ENCODE data around the gene TRMO. TPM values are rescaled to one million over a fixed set of nuclear protein-coding genes. Genes with fewer than 3 reads are reported as not detected.

Gene TRMO
- total RNA-seq, 2 donors from 2014 or later: 14.5 to 17.1 TPM

DNA sequence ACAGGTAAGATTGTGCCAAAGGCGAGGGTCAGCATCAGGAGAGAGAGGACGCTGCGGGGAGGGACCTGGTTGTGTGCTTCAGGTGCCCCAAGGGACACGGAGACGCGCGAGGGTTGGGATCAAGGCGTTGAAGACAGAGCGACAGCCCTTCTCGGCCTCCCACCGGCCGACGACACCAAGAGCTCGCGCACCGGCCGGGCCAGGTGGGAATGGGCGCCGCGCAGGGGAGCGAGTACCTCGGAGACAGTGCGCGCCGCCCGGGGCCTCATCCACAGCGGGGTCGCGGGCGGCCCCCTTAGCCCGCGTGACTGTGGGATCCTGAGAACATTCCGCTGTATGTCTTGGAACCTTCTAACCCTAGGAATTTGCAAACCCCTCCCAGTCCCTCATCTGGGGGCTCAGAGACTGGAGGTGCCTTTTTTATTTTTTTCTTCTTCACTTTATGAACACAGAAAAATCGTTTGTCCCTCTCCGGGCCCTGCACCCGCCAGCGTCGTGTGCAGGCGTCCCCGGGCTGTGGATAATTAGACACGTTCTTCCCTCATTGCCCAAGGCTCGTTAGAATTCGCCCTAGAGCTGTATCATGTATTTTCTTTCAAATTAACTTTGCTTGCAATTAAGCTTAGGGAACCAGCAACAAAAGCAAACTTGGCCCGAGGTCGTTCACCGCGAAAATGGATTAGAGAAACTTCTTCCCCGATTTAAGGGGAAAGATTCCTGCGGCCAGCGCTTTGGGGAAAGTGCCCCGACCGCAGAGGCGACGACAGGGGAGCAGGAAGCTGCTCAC is 64.5 kb downstream of the TRMO start:
- Histone ChIP-seq H3K27me3 (peaks cover 4 to 34% of the 10 kb centered on the region in 2 donors), H3K4me1 (peaks cover 19% of the 10 kb centered on the region), H3K4me3 (no peak overlapping the region), H3K9me3 (no peaks in the 10 kb centered on the region), H3K36me3 (replicated peaks in 1 of 2; ENCODE audit: insufficient read depth in 1 of 2, low read depth in 2 of 2) (no peaks in the 10 kb centered on the region), H3K27ac (no peak overlapping the region)
- DNase-seq (no peak), ATAC-seq (no peak)
- WGBS, 2 donors: 12 to 13% methylated on average over 41 to 54 of the region's 54 CpGs
- intact Hi-C loops (cut with DNase I): no loop called here
- TF ChIP-seq, protein P1, sequence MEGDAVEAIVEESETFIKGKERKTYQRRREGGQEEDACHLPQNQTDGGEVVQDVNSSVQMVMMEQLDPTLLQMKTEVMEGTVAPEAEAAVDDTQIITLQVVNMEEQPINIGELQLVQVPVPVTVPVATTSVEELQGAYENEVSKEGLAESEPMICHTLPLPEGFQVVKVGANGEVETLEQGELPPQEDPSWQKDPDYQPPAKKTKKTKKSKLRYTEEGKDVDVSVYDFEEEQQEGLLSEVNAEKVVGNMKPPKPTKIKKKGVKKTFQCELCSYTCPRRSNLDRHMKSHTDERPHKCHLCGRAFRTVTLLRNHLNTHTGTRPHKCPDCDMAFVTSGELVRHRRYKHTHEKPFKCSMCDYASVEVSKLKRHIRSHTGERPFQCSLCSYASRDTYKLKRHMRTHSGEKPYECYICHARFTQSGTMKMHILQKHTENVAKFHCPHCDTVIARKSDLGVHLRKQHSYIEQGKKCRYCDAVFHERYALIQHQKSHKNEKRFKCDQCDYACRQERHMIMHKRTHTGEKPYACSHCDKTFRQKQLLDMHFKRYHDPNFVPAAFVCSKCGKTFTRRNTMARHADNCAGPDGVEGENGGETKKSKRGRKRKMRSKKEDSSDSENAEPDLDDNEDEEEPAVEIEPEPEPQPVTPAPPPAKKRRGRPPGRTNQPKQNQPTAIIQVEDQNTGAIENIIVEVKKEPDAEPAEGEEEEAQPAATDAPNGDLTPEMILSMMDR (IDR thresholded peaks at IDR 0.05): no peak
- TF ChIP-seq POLR2A (IDR thresholded peaks at IDR 0.05): no peak

DNA sequence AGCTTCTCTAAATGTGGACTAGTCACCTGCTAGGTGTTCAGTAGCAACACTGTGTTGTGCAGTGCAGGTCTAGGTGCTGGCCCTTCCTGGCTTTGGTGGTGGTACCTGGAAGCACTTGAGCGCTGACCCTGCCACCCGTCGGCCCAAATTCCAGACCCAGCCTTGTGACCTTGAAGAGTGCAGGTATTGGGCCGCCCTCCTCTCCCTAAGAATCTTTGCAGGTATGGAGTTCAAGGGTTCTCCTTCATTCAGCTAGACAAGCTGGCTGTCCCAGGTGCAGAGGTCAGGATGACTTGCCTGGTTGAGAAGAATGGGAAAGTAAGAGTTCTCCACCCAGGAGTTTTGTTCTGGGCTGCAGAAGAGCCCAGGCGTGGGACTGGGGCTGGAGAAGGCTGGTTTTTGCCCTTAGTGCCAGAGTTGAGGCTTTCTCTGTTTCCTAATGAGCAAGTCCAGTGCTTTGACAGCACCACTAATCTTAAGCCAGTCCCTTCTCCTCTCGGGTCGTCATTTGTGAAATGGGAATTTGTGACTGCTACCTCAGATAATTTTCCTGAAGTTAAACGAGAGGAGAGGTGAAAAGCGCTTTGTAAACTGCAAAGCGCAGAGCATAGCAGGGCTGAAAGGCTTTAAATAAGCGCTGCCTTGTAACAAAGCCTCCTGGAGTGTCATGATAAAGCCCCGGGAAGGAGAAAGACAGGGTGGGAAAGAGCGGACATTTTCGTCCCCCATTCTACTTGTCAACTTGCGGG is 65.3 kb downstream of the TRMO start:
- no peak for ATAC-seq
- TF ChIP-seq POLR2A (IDR thresholded peaks at IDR 0.05): no peak
- TF ChIP-seq, protein P1 (IDR thresholded peaks at IDR 0.05): no peak
- WGBS, 2 donors: 30 to 33% methylated on average over 15 of the region's 15 CpGs
- intact Hi-C loops (cut with DNase I): no loop called here
- Histone ChIP-seq H3K4me3 (no peak overlapping the region), H3K27me3 (peaks cover 4 to 41% of the 10 kb centered on the region in 2 donors), H3K27ac (no peak overlapping the region), H3K9me3 (no peaks in the 10 kb centered on the region), H3K36me3 (replicated peaks in 1 of 2; ENCODE audit: insufficient read depth in 1 of 2, low read depth in 2 of 2) (no peaks in the 10 kb centered on the region), H3K4me1 (peaks cover 27% of the 10 kb centered on the region)
- DNase-seq: no peak

DNA sequence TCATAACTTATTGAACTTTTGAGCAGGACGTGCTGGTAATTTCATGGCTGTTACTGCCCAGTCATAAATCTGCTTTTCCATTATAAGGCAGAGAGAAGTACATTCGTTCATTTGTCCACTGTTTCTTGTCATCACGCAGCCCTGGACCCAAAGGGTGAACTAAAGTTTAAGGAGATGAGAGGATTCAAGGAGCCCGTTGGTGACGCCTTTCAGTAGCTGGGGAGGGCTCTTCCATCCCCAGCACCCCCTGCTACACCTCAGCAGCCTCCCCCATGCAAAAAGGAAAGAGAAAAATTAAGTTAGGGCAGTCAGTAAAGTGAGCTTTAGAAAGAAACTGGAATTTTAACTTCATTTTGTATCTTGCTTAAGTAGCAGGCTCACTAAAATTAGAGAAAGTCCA is 66.4 kb downstream of the TRMO start:
- Histone ChIP-seq H3K27me3 (peaks cover 4 to 42% of the 10 kb centered on the region in 2 donors), H3K27ac (no peak overlapping the region), H3K9me3 (no peaks in the 10 kb centered on the region), H3K36me3 (replicated peaks in 1 of 2; ENCODE audit: insufficient read depth in 1 of 2, low read depth in 2 of 2) (no peaks in the 10 kb centered on the region), H3K4me1 (peaks cover 38% of the 10 kb centered on the region), H3K4me3 (no peak overlapping the region)
- intact Hi-C loops (cut with DNase I): no loop called here
- no peak for DNase-seq
- TF ChIP-seq, protein P1 (IDR thresholded peaks at IDR 0.05): no peak
- TF ChIP-seq POLR2A (IDR thresholded peaks at IDR 0.05): no peak
- ATAC-seq: no peak
- 51 to 73% methylated on average over 4 to 5 of the region's 5 CpGs for whole genome bisulfite sequencing, 2 donors

DNA sequence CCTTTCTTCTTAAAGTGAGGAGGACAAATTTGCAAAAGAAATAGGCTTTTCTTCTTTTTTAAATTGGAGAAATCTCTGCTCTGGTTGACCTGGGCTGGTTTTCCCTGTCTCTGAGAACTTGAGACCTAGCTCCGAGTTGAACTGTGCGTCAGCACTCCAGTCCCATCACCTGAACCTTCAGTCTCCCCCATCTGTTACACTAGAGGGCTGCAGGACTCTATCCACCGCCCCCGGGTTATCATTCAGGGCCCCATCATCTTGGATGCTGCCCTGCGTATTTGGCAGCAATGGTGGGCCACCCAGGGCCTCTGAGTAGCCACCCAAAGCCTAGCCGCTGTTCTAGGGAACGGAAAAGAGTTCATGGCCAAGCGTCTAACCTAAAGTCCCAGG is 66.8 kb downstream of the TRMO start:
- Histone ChIP-seq H3K27me3 (peaks cover 4 to 42% of the 10 kb centered on the region in 2 donors), H3K4me3 (no peak overlapping the region), H3K9me3 (no peaks in the 10 kb centered on the region), H3K27ac (no peak overlapping the region), H3K4me1 (peaks cover 38% of the 10 kb centered on the region), H3K36me3 (replicated peaks in 1 of 2; ENCODE audit: insufficient read depth in 1 of 2, low read depth in 2 of 2) (no peaks in the 10 kb centered on the region)
- WGBS, 2 donors: 32 to 35% methylated on average over 4 to 8 of the region's 8 CpGs
- no peak for DNase-seq
- no peak for ATAC-seq
- intact Hi-C loops (cut with DNase I): no loop called here
- no peak for TF ChIP-seq POLR2A (IDR thresholded peaks at IDR 0.05)
- TF ChIP-seq, protein P1 (IDR thresholded peaks at IDR 0.05): no peak

All from body of pancreas (tissue), 4 donors.